Mesenchymal stem cell (in vitro differentiated cells and primary cell): ENCODE measurements around the gene ATP2B3.
A peak's percentile ranks its signal among the peaks of the same experiment; 100 is the strongest.

ENCODE experiments used
- DNase-seq: peaks from one replicate; pipeline ENCODE4 v3.0.0-alpha.2; 2013
- H2AFZ ChIP-seq: one replicate; pipeline ENCODE4 v1.6.1; 2013; ENCODE audit warnings: low read depth, mild to moderate bottlenecking, control low read depth, inconsistent platforms, low read length, moderate library complexity
- H2AK5ac ChIP-seq: 2 replicates; pipeline ENCODE4 v1.6.1; 2013; ENCODE audit warnings: low read length, moderate library complexity, mild to moderate bottlenecking, inconsistent platforms; ENCODE audit not compliant: severe bottlenecking
- H2BK120ac ChIP-seq: one replicate; pipeline ENCODE4 v1.6.1; 2013; ENCODE audit warnings: low read depth, mild to moderate bottlenecking, inconsistent platforms, low read length, moderate library complexity
- H2BK12ac ChIP-seq, 2 experiments: one replicate each; pipeline ENCODE4 v1.6.1; 2013; ENCODE audit warnings: inconsistent platforms in 2 of 2, low read length in 2 of 2, mild to moderate bottlenecking in 2 of 2, moderate library complexity in 2 of 2, control low read depth in 1 of 2
- H2BK15ac ChIP-seq: one replicate; pipeline ENCODE4 v1.6.1; 2013; ENCODE audit warnings: mild to moderate bottlenecking, low read depth, inconsistent platforms; ENCODE audit not compliant: poor library complexity, severe bottlenecking
- H2BK5ac ChIP-seq: 2 replicates; pipeline ENCODE4 v1.6.1; 2013; ENCODE audit warnings: low read depth, mild to moderate bottlenecking, low read length, control low read depth, inconsistent platforms; ENCODE audit not compliant: poor library complexity, severe bottlenecking
- H3K14ac ChIP-seq, 2 experiments: one replicate each; pipeline ENCODE4 v1.6.1; 2013; ENCODE audit warnings: inconsistent platforms in 2 of 2, low read length in 2 of 2, control low read depth in 1 of 2, mild to moderate bottlenecking in 1 of 2, moderate library complexity in 1 of 2
- H3K18ac ChIP-seq, 2 experiments: one replicate each; pipeline ENCODE4 v1.6.1; 2013; ENCODE audit warnings: inconsistent platforms in 2 of 2, low read length in 2 of 2, control low read depth in 1 of 2, low read depth in 1 of 2, mild to moderate bottlenecking in 1 of 2
- H3K23ac ChIP-seq, 2 experiments: one replicate each; pipeline ENCODE4 v1.6.1; 2013; ENCODE audit warnings: inconsistent platforms in 2 of 2, low read length in 2 of 2, mild to moderate bottlenecking in 2 of 2, moderate library complexity in 2 of 2, control low read depth in 1 of 2
- H3K27ac ChIP-seq: 2 replicates; pipeline ENCODE4 v1.5.1; 2013; ENCODE audit warnings: mild to moderate bottlenecking, moderate library complexity, low read length, control low read depth, inconsistent platforms; ENCODE audit not compliant: poor library complexity, severe bottlenecking
- H3K27me3 ChIP-seq, 2 experiments: 2 replicates each; pipeline versions ENCODE4 v1.6.1 to v1.7.0; 2013; ENCODE audit warnings: low read length in 2 of 2, mild to moderate bottlenecking in 2 of 2, moderate library complexity in 2 of 2, control low read depth in 1 of 2, inconsistent platforms in 1 of 2; ENCODE audit not compliant: control insufficient read depth in 1 of 2, insufficient read depth in 1 of 2
- H3K36me3 ChIP-seq, 2 experiments: 2 replicates each; pipeline versions ENCODE4 v1.6.1 to v1.7.0; 2013; ENCODE audit warnings: low read length in 2 of 2, control low read depth in 1 of 2, inconsistent platforms in 1 of 2, low read depth in 1 of 2, mild to moderate bottlenecking in 1 of 2; ENCODE audit not compliant: insufficient read depth in 2 of 2, control insufficient read depth in 1 of 2
- H3K4ac ChIP-seq, 2 experiments: one replicate each; pipeline ENCODE4 v1.6.1; 2013; ENCODE audit warnings: inconsistent platforms in 2 of 2, low read length in 2 of 2, mild to moderate bottlenecking in 2 of 2, moderate library complexity in 2 of 2, control low read depth in 1 of 2, low read depth in 1 of 2
- H3K4me1 ChIP-seq: 2 replicates; pipeline ENCODE4 v1.6.1; 2013; ENCODE audit warnings: low read depth, low read length, control low read depth; ENCODE audit not compliant: control insufficient read depth, insufficient read depth
- H3K4me2 ChIP-seq: 2 replicates; pipeline ENCODE4 v1.6.1; 2013; ENCODE audit warnings: low read length, mild to moderate bottlenecking, inconsistent platforms; ENCODE audit not compliant: poor library complexity, severe bottlenecking
- H3K4me3 ChIP-seq, 2 experiments: 2 replicates each; pipeline versions ENCODE4 v1.5.1 to v1.7.0; 2013; ENCODE audit warnings: low read length in 2 of 2, mild to moderate bottlenecking in 2 of 2, control low read depth in 1 of 2, low read depth in 1 of 2; ENCODE audit not compliant: insufficient read depth in 1 of 2
- H3K79me1 ChIP-seq: replicated peaks from 2 replicates; pipeline ENCODE4 v1.6.1; 2013; ENCODE audit warnings: mild to moderate bottlenecking, control low read depth, low read length, inconsistent platforms; ENCODE audit not compliant: poor library complexity, severe bottlenecking
- H3K9ac ChIP-seq: 2 replicates; pipeline ENCODE4 v1.7.0; 2013; ENCODE audit warnings: mild to moderate bottlenecking, low read length, moderate library complexity
- H3K9me3 ChIP-seq: 2 replicates; pipeline ENCODE4 v1.7.0; 2013; ENCODE audit warnings: mild to moderate bottlenecking, low read length; ENCODE audit not compliant: control insufficient read depth
- H4K8ac ChIP-seq: one replicate; pipeline ENCODE4 v1.6.1; 2013; ENCODE audit warnings: inconsistent platforms, mild to moderate bottlenecking, low read length, moderate library complexity
- H4K91ac ChIP-seq: one replicate; pipeline ENCODE4 v1.6.1; 2013; ENCODE audit warnings: mild to moderate bottlenecking, low read length, inconsistent platforms
- WGBS: methylation state at CpG from one replicate; pipeline ENCODE4 v1.1.7; 2013; ENCODE audit warnings: mixed read lengths; 5-methylcytosine and 5-hydroxymethylcytosine counted together

Gene ATP2B3

DNA sequence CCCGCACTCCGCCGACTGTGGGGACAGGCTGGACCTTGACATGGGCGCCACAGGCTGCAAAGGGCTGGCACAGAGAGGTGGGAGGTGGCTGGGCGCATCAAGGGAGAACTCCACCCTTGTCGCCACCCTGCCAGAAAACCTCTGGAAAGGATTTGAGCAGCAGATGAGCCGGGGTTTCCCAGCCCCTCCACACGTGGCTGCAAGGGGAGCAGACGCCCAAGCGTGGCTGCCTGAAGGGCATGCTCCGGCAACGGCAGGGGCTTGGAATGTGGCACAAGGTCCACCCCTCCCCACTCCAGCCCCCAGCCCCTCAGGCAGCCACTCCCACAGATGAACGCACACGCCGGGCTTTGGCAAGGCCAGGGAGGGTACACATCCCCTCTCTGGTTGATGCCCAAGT, 18.1 kb upstream of the ATP2B3 start:
- no peak overlapping the region for H3K4me3 ChIP-seq
- H3K9ac ChIP-seq: no peak overlapping the region
- no peak overlapping the region for H4K8ac ChIP-seq
- H4K91ac ChIP-seq: no peak overlapping the region
- H3K27me3 ChIP-seq: peaks cover 0 to 6% of the 10 kb centered on the region in 2 experiments
- H2AK5ac ChIP-seq: no peak overlapping the region
- H3K79me1 ChIP-seq: no peaks in the 10 kb centered on the region
- no peak overlapping the region for H2BK120ac ChIP-seq
- WGBS: 85% methylated on average over 9 of the region's 15 CpGs
- peaks cover 20% of the 10 kb centered on the region for H3K4me1 ChIP-seq
- no peak overlapping the region for H3K4me2 ChIP-seq
- no peaks in the 10 kb centered on the region for H3K9me3 ChIP-seq
- no peak overlapping the region for H3K23ac ChIP-seq
- no peak overlapping the region for H3K27ac ChIP-seq
- DNase-seq: no peak
- no peaks in the 10 kb centered on the region for H3K36me3 ChIP-seq
- no peak overlapping the region for H2BK5ac ChIP-seq
- no peak overlapping the region for H2BK15ac ChIP-seq
- no peak overlapping the region for H3K4ac ChIP-seq
- no peak overlapping the region for H2BK12ac ChIP-seq
- H3K18ac ChIP-seq: no peak overlapping the region
- no peak overlapping the region for H3K14ac ChIP-seq
- no peak overlapping the region for H2AFZ ChIP-seq

DNA sequence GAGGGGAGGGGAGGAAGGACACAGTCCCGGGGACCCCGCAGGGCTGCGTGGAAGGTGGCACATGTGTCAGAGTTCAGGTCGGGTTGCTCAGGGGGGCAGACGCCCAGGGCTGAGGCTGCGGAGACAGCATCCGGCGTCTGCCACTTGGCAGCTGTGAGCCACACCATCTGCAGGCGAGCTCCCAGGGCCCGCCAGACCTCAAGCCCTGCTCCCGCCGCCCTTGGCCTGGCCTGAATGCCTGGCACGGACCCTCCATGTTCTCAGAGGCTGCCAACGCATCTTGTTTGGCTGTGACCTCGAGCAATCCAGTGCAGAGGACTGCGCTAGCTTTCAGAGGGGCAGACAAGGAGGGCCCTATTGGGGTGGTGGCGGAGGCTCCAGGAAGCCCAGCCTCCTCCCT, 17.6 kb upstream of the ATP2B3 start:
- H3K9me3 ChIP-seq: no peaks in the 10 kb centered on the region
- H2BK120ac ChIP-seq: no peak overlapping the region
- H3K4ac ChIP-seq: no peak overlapping the region
- 82% methylated on average over 14 of the region's 17 CpGs for WGBS
- no peak overlapping the region for H3K27ac ChIP-seq
- H3K4me1 ChIP-seq: peaks cover 17% of the 10 kb centered on the region
- no peak overlapping the region for H3K18ac ChIP-seq
- H3K4me2 ChIP-seq: no peak overlapping the region
- no peak overlapping the region for H2AK5ac ChIP-seq
- H2BK15ac ChIP-seq: no peak overlapping the region
- H3K9ac ChIP-seq: no peak overlapping the region
- no peak overlapping the region for H3K4me3 ChIP-seq
- H2AFZ ChIP-seq: no peak overlapping the region
- H2BK12ac ChIP-seq: no peak overlapping the region
- H3K23ac ChIP-seq: no peak overlapping the region
- no peak overlapping the region for H2BK5ac ChIP-seq
- H4K8ac ChIP-seq: no peak overlapping the region
- H3K36me3 ChIP-seq: peaks cover 0 to 5% of the 10 kb centered on the region in 2 experiments
- H3K79me1 ChIP-seq: no peaks in the 10 kb centered on the region
- H4K91ac ChIP-seq: no peak overlapping the region
- peaks cover 0 to 6% of the 10 kb centered on the region in 2 experiments for H3K27me3 ChIP-seq
- no peak overlapping the region for H3K14ac ChIP-seq
- DNase-seq: no peak

DNA sequence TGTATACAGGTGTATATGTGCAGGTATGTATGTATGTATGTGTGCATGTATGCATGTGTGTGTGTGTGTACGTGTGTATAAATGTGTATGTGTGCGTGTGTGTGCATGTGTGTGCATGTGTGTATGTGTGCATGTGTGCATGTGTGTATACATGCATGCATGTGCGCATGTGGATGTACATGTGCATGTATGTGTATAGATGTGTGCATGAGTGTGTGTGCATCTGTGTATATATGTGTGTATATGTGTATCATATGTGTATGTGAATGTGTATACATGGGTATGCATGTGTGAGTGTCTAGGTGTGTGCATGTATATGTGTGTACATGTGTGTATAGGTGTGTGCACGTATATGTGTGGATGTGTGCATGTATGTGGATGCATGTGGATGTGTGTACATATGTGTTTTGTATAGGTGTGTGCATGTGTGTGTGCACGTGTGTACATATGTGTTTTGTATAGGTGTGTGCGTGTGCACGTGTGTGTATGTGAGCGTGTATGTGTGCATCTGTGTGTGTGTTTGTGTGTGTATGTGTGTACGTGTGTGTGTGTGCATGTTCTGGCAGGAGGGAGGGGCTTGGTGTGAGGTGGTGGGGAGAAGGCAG, 16.7 kb upstream of the ATP2B3 start:
- no peak overlapping the region for H3K27ac ChIP-seq
- no peak overlapping the region for H2AK5ac ChIP-seq
- H3K23ac ChIP-seq: no peak overlapping the region
- no peak overlapping the region for H3K4me3 ChIP-seq
- no peak overlapping the region for H4K91ac ChIP-seq
- H2AFZ ChIP-seq: no peak overlapping the region
- no peak overlapping the region for H2BK15ac ChIP-seq
- no peak overlapping the region for H2BK12ac ChIP-seq
- DNase-seq: no peak
- peaks cover 0 to 3% of the 10 kb centered on the region in 2 experiments for H3K27me3 ChIP-seq
- no peak overlapping the region for H4K8ac ChIP-seq
- H3K4me2 ChIP-seq: no peak overlapping the region
- 99% methylated on average over 9 of the region's 9 CpGs for WGBS
- H3K9me3 ChIP-seq: no peaks in the 10 kb centered on the region
- H3K36me3 ChIP-seq: peaks cover 0 to 6% of the 10 kb centered on the region in 2 experiments
- no peak overlapping the region for H2BK5ac ChIP-seq
- peak overlapping the region in 1 of 2 experiments; percentile 36 for H3K14ac ChIP-seq
- peaks cover 12% of the 10 kb centered on the region for H3K4me1 ChIP-seq
- no peak overlapping the region for H3K9ac ChIP-seq
- no peak overlapping the region for H2BK120ac ChIP-seq
- H3K79me1 ChIP-seq: no peaks in the 10 kb centered on the region
- H3K4ac ChIP-seq: no peak overlapping the region
- H3K18ac ChIP-seq: no peak overlapping the region

DNA sequence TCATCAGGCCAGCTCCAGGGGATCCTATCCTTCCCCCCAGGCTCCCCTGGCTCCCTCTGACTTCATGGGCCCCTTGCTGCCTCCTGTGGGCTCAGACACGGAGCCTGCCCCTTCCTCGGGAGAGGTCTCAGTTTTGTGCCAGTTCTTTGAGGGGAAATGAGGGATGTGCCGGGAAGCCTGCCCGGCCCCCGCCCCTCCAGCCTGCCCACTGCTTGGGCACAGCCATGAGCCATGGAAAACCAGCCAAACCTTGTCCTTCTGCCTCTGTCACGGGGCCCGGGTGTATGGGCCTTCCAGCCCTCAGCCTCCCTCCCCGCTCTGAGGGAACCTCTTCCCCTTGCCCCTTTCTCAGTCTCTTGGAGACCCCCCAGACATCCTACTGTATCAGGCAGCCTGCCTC, 15.9 kb upstream of the ATP2B3 start:
- Histone ChIP-seq H2BK15ac (no peak overlapping the region), H3K36me3 (peaks cover 0 to 6% of the 10 kb centered on the region in 2 experiments), H3K79me1 (no peaks in the 10 kb centered on the region), H3K9me3 (no peaks in the 10 kb centered on the region), H2BK120ac (no peak overlapping the region), H3K23ac (no peak overlapping the region), H3K14ac (no peak overlapping the region), H2BK5ac (no peak overlapping the region), H2AK5ac (no peak overlapping the region), H2BK12ac (no peak overlapping the region), H4K91ac (no peak overlapping the region), H3K4ac (no peak overlapping the region), H3K9ac (no peak overlapping the region), H4K8ac (no peak overlapping the region), H3K4me3 (no peak overlapping the region), H3K18ac (no peak overlapping the region), H3K4me1 (peaks cover 6% of the 10 kb centered on the region), H2AFZ (no peak overlapping the region), H3K27ac (no peak overlapping the region), H3K27me3 (peaks cover 0 to 3% of the 10 kb centered on the region in 2 experiments), H3K4me2 (no peak overlapping the region)
- DNase-seq: no peak
- WGBS: 96% methylated on average over 7 of the region's 8 CpGs
